Loucy (cell line): Measurements from ENCODE around the gene MAPRE3.

ENCODE experiments used
- H2AFZ ChIP-seq: fragments of 200-600 bp; sonication (generic); 2 replicates; pipeline ENCODE4 v1.6.0; 2016; ENCODE audit warnings: antibody characterized with exemption, mild to moderate bottlenecking, low read length, moderate library complexity
- H3F3A ChIP-seq: fragments of 200-600 bp; 2 replicates; pipeline ENCODE4 v1.6.0; 2016; ENCODE audit warnings: antibody characterized with exemption, low read depth, mild to moderate bottlenecking
- H3K27me3 ChIP-seq: fragments of 200-600 bp; sonication (generic); 2 replicates; pipeline ENCODE4 v1.6.1; 2014; ENCODE audit warnings: low read length, mild to moderate bottlenecking; ENCODE audit not compliant: insufficient read depth, poor library complexity, severe bottlenecking
- H3K36me3 ChIP-seq: fragments of 200-600 bp; sonication (generic); 2 replicates; pipeline ENCODE4 v1.6.1; 2016; ENCODE audit warnings: low read length; ENCODE audit not compliant: insufficient read depth
- H3K4me1 ChIP-seq: fragments of 200-600 bp; sonication (generic); 2 replicates; pipeline ENCODE4 v1.5.1; 2014; ENCODE audit warnings: low read length, mild to moderate bottlenecking; ENCODE audit not compliant: insufficient read depth, poor library complexity, severe bottlenecking
- H3K4me2 ChIP-seq: fragments of 200-600 bp; sonication (generic); 2 replicates; pipeline ENCODE4 v1.6.0; 2014; ENCODE audit warnings: antibody characterized with exemption, low read length, low read depth, mild to moderate bottlenecking; ENCODE audit not compliant: poor library complexity, severe bottlenecking
- H3K4me3 ChIP-seq: fragments of 200-600 bp; sonication (generic); 2 replicates; pipeline ENCODE4 v1.5.1; 2014; ENCODE audit warnings: low read length, mild to moderate bottlenecking, mixed read lengths; ENCODE audit not compliant: poor library complexity, severe bottlenecking
- H3K79me2 ChIP-seq: fragments of 200-600 bp; sonication (generic); 2 replicates; pipeline ENCODE4 v1.6.1; 2014; ENCODE audit warnings: low read length; ENCODE audit not compliant: insufficient read depth
- H3K9ac ChIP-seq: fragments of 200-600 bp; sonication (generic); 2 replicates; pipeline ENCODE4 v1.6.0; 2014; ENCODE audit warnings: mild to moderate bottlenecking, low read depth, low read length, moderate library complexity; ENCODE audit not compliant: poor library complexity, severe bottlenecking
- H3K9me2 ChIP-seq: fragments of 200-600 bp; sonication (generic); replicated peaks from 2 replicates; pipeline ENCODE4 v1.6.1; 2016; ENCODE audit warnings: low read depth, low read length, mixed read lengths
- H3K9me3 ChIP-seq: fragments of 200-600 bp; sonication (generic); 2 replicates; pipeline ENCODE4 v1.6.1; 2014; ENCODE audit warnings: mild to moderate bottlenecking, antibody characterized with exemption, low read length, low read depth; ENCODE audit not compliant: insufficient read depth
- H4K20me1 ChIP-seq: fragments of 200-600 bp; sonication (generic); 2 replicates; pipeline ENCODE4 v1.6.0; 2014; ENCODE audit warnings: antibody characterized with exemption, low read length, mild to moderate bottlenecking; ENCODE audit not compliant: insufficient read depth, poor library complexity, severe bottlenecking
- CTCF ChIP-seq: fragments of 200-600 bp; sonication (generic); conservative IDR thresholded peaks from 2 replicates; pipeline ENCODE4 v1.5.1; 2014; ENCODE audit warnings: mild to moderate bottlenecking, antibody characterized with exemption, low read length
- EZH2phosphoT487 ChIP-seq: fragments of 200-600 bp; IDR thresholded peaks from 2 replicates; pipeline ENCODE4 v1.6.1; 2018; ENCODE audit warnings: antibody characterized with exemption, mild to moderate bottlenecking, moderate library complexity, borderline replicate concordance

MAPRE3 gene

GRCh38 chr2:27054721-27055120 is 84.3 kb downstream of the MAPRE3 start:
- Histone ChIP-seq H3K9me2 (no peaks in the 10 kb centered on the region), H3K79me2 (peaks cover 21% of the 10 kb centered on the region), H3K36me3 (peaks cover 46% of the 10 kb centered on the region; the same call in 1 of the 2 replicates)

DNA sequence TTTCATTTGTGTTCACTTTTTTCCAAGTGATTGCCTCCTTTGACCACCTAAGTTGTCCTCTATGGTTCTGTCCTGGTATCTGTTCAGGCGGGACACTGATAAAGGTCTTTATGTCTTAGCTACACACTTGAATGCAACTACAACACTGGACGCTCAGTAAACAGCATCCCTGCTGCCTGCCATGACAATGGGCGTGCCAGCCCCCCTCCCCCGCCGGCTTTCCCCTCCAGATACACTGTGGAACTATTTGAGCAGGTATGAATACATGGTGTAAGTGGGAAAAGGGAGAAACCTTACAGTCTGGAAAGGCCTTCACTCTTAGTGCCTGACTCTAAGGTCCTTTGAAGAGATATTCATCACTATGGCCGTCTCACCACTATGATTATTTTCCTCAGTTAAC is 86.7 kb downstream of the MAPRE3 start:
- H2AFZ ChIP-seq = no peak overlapping the region
- no peaks in the 10 kb centered on the region for H3K9me3 ChIP-seq
- no peaks in the 10 kb centered on the region for H3F3A ChIP-seq
- no peak overlapping the region for H3K4me2 ChIP-seq
- H3K79me2 ChIP-seq = peaks cover 16% of the 10 kb centered on the region
- H4K20me1 ChIP-seq = no peaks in the 10 kb centered on the region
- TF ChIP-seq CTCF (no peak), EZH2phosphoT487 (no peak)
- H3K4me1 ChIP-seq = peaks cover 14% of the 10 kb centered on the region
- H3K27me3 ChIP-seq = no peaks in the 10 kb centered on the region
- H3K9ac ChIP-seq = no peak overlapping the region
- H3K4me3 ChIP-seq = no peak overlapping the region
- no peaks in the 10 kb centered on the region for H3K9me2 ChIP-seq
- peaks cover 47% of the 10 kb centered on the region; the same call in 1 of the 2 replicates for H3K36me3 ChIP-seq

More at GRCh38 chr2:27054721-27055120, 84.3 kb downstream of the MAPRE3 start:
- no peak overlapping the region for H3K4me3 ChIP-seq
- no peak overlapping the region for H3K9ac ChIP-seq
- no peaks in the 10 kb centered on the region for H3K9me3 ChIP-seq
- H3K4me1 ChIP-seq = peaks cover 19% of the 10 kb centered on the region
- H3F3A ChIP-seq = peaks cover 3% of the 10 kb centered on the region; the same call in 1 of the 2 replicates
- H3K4me2 ChIP-seq = no peak overlapping the region
- no peak overlapping the region for H2AFZ ChIP-seq
- no peaks in the 10 kb centered on the region for H3K27me3 ChIP-seq
- H4K20me1 ChIP-seq = no peaks in the 10 kb centered on the region
- TF ChIP-seq EZH2phosphoT487 (no peak), CTCF (no peak)

DNA sequence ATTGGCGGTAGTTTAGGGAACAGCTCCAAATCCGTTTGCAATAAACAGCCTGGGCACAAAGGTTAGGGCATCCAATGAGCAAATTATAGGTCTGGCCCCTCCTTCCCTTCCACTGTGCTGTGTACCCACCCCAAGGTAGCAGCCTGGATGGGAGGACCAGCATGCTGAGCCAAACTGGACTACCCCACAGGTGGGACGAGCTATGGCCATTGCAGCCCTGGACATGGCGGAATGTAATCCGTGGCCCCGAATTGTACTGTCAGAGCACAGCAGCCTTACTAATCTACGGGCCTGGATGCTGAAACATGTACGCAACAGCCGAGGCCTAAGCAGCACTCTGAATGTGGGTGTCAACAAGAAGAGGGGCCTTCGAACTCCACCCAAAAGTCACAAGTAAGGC is 87.8 kb downstream of the MAPRE3 start:
- peaks cover 47% of the 10 kb centered on the region; the same call in 1 of the 2 replicates for H3K36me3 ChIP-seq
- TF ChIP-seq CTCF (no peak), EZH2phosphoT487 (no peak)
- no peaks in the 10 kb centered on the region for H4K20me1 ChIP-seq

More for the DNA sequence above, 87.8 kb downstream of the MAPRE3 start:
- Histone ChIP-seq H3K9me3 (no peaks in the 10 kb centered on the region), H3K4me2 (no peak overlapping the region), H3K9me2 (no peaks in the 10 kb centered on the region), H2AFZ (no peak overlapping the region), H3K79me2 (peaks cover 6% of the 10 kb centered on the region; the same call in 1 of the 2 replicates), H3K27me3 (no peaks in the 10 kb centered on the region), H3F3A (no peaks in the 10 kb centered on the region), H3K4me3 (no peak overlapping the region), H3K9ac (no peak overlapping the region), H3K4me1 (peaks cover 4% of the 10 kb centered on the region)
